Head of caudate nucleus (tissue), 42 donors: ENCODE data around the gene HMHB1.

Experiments used
- DNase-seq, 42 donors: peaks; one replicate each; pipeline versions ENCODE4 v3.0.0 to v3.0.0-alpha.2; 2020 to 2021; ENCODE audit warnings: mixed read lengths in 7 of 42
- intact Hi-C: fragments of 100-400 bp; cut with DNase I; formaldehyde crosslinking; loops from one replicate; pipeline ENCODE4 v1.15.0; 2022

Gene HMHB1

GRCh38 chr5:143850050-143850683, 38.2 kb downstream of the HMHB1 start:
- DNase-seq = no peak
- intact Hi-C loops = no loop called here

DNA sequence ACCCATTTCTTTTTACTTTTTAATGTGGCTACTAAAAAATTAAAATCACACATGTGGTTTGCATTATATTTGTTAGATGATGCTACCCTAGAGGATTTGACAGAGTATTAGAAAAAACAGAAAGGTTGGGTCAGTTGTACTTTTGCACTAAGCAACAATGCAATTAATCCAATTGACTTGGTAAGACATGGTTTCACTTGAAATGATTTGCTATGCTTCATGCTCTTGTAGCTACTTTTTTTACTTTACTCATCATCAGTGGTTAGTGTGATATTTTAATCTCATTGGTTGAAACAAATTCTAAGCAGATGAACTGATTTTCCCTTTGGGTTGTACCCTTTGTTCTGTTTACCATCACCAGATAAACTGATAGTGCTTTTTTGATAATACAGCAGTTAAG, 39.4 kb downstream of the HMHB1 start:
- intact Hi-C loops = no loop called here
- no peak for DNase-seq

GRCh38 chr5:143860211-143860610, 48.2 kb downstream of the HMHB1 start:
- intact Hi-C loops = no loop called here
- DNase-seq = no peak

GRCh38 chr5:143862271-143862670, 50.3 kb downstream of the HMHB1 start:
- intact Hi-C loops = no loop called here
- DNase-seq = no peak

DNA sequence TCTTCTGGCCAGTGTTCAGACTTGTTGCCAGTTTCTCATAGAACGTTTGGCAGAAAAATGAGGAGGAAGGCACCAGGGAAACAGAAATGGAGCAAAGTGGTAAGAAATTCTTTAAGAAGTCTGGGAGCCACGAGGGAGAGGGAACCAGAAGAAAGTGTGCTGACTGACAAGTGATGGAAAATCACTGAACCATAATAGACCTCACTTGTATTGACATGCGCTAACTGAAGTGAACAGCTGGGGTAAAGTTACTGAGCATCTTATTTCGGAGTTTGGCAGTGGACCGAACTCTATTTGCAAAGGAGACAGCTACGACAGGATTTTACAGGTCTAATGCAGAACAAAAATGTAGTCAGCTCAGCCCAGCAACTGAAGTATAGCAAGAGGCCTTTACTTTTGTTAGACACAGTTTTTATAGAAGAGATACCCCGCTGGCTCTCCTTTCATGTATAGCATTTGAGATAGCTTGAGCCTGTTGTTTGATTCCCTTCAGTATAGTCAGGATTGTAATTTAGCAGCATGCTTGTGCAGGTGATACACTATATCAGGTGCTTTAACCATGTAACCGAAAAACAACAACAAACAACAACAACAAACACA, 53.6 kb downstream of the HMHB1 start:
- peak in 2 of 42 donors; percentile 5 to 23 for DNase-seq
- intact Hi-C loops = no loop called here
